Effector memory CD4-positive, alpha-beta T cell (primary cell): ENCODE results near the gene DIS3L2.

Experiments used
- DNase-seq, 3 donors: peaks; one replicate each; pipeline ENCODE4 v3.0.0-alpha.2; 2020
- H3K27ac ChIP-seq: 2 replicates; pipeline ENCODE4 v1.7.0; 2013; ENCODE audit warnings: mild to moderate bottlenecking, low read length, moderate library complexity; ENCODE audit not compliant: insufficient read depth, poor library complexity, severe bottlenecking
- H3K27me3 ChIP-seq: replicated peaks from 2 replicates; pipeline ENCODE4 v1.7.0; 2013; ENCODE audit warnings: mild to moderate bottlenecking, low read length; ENCODE audit not compliant: insufficient read depth, control insufficient read depth, poor library complexity, severe bottlenecking
- H3K36me3 ChIP-seq: 2 replicates; pipeline ENCODE4 v1.7.0; 2013; ENCODE audit warnings: mild to moderate bottlenecking, low read length, moderate library complexity; ENCODE audit not compliant: control insufficient read depth, insufficient read depth
- H3K4me1 ChIP-seq: 2 replicates; pipeline ENCODE4 v1.7.0; 2013; ENCODE audit warnings: low read length, mild to moderate bottlenecking; ENCODE audit not compliant: control insufficient read depth, insufficient read depth, poor library complexity, severe bottlenecking
- H3K4me3 ChIP-seq: 2 replicates; pipeline ENCODE4 v1.7.0; 2013; ENCODE audit warnings: low read length, low read depth, mild to moderate bottlenecking; ENCODE audit not compliant: insufficient read depth, poor library complexity, severe bottlenecking
- H3K9me3 ChIP-seq: 2 replicates; pipeline ENCODE4 v1.7.0; 2013; ENCODE audit warnings: mild to moderate bottlenecking, low read length, moderate library complexity; ENCODE audit not compliant: control insufficient read depth

Gene DIS3L2

GRCh38 chr2:232076272-232076671, 114.8 kb downstream of the DIS3L2 start:
- H3K4me3 ChIP-seq: no peak overlapping the region
- no peak for DNase-seq
- H3K27ac ChIP-seq: no peak overlapping the region
- H3K4me1 ChIP-seq: peaks cover 3% of the 10 kb centered on the region
- H3K9me3 ChIP-seq: no peaks in the 10 kb centered on the region
- no peaks in the 10 kb centered on the region for H3K36me3 ChIP-seq
- H3K27me3 ChIP-seq: no peaks in the 10 kb centered on the region

- no peak for DNase-seq
- no peak overlapping the region for H3K4me3 ChIP-seq
- no peak overlapping the region for H3K27ac ChIP-seq
- no peaks in the 10 kb centered on the region for H3K27me3 ChIP-seq
- H3K4me1 ChIP-seq: peaks cover 1% of the 10 kb centered on the region
- no peaks in the 10 kb centered on the region for H3K36me3 ChIP-seq
- no peaks in the 10 kb centered on the region for H3K9me3 ChIP-seq
Observed at GRCh38 chr2:232076736-232077135, 115.2 kb downstream of the DIS3L2 start.

DNA sequence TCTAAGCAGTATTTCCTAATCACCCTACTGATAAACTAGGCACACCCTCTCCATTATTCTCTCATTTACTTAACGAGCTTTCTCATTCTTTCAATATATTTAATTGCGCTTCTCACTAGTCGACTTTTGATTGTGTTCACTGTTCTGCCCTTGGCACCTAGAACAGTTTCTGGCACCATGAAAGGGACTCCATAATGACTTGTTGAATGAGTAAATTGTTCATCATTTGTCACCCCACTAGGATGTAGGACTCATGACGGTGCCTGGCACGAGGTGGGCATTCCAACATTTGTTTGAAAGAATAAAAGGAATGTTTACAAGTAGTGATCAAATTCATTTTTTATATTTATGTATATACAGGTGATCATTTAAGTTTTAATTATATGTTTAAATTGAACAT, 123.7 kb downstream of the DIS3L2 start:
- no peak overlapping the region for H3K27ac ChIP-seq
- H3K4me3 ChIP-seq: no peak overlapping the region
- no peaks in the 10 kb centered on the region for H3K27me3 ChIP-seq
- H3K4me1 ChIP-seq: no peaks in the 10 kb centered on the region
- DNase-seq: no peak
- H3K36me3 ChIP-seq: peaks cover 10% of the 10 kb centered on the region
- no peaks in the 10 kb centered on the region for H3K9me3 ChIP-seq

- H3K27ac ChIP-seq: no peak overlapping the region
- no peak overlapping the region for H3K4me3 ChIP-seq
- DNase-seq: no peak
- no peaks in the 10 kb centered on the region for H3K9me3 ChIP-seq
- H3K27me3 ChIP-seq: no peaks in the 10 kb centered on the region
- H3K4me1 ChIP-seq: no peaks in the 10 kb centered on the region
- peaks cover 10% of the 10 kb centered on the region for H3K36me3 ChIP-seq
Observed at GRCh38 chr2:232085826-232086425, 124.4 kb downstream of the DIS3L2 start.

DNA sequence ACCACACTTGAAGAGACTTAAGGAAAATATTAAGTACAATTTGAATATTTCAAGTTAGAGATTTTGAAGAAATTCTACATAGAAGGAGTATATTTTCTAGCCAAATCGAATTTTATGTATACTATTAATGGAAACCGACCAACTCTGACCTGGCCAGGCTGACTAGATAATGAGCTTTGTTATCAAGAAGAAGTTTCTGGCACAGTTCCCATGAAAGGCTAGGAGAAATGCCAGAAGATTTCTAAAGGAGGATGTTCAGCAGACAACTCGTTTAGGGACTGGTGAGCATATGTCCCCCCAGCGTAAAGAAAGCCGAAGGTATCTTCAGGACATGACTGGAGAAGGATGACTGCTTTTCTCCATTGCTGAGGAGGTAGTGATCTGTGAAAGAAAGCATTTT, 127.3 kb downstream of the DIS3L2 start:
- DNase-seq: no peak
- H3K4me1 ChIP-seq: no peaks in the 10 kb centered on the region
- no peak overlapping the region for H3K27ac ChIP-seq
- H3K9me3 ChIP-seq: no peaks in the 10 kb centered on the region
- H3K27me3 ChIP-seq: no peaks in the 10 kb centered on the region
- peaks cover 10% of the 10 kb centered on the region for H3K36me3 ChIP-seq
- no peak overlapping the region for H3K4me3 ChIP-seq

DNA sequence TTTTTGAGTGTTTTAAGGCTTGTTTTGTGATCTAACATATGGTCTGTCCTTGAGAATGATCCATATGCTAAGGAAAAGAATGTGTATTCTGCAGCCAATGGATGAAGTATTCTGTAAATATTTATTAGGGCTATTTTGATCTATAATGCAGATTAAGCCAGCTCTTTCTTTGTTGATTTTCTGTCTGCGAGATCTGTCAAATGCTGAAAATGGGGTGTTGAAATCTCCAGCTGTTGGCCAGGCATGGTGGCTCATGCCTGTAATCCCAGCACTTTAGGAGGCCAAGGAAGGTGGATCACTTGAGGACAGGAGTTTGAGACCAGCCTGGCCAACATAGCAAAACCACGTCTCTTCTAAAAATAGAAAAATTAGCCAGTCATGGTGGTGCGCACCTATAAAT, 132.7 kb downstream of the DIS3L2 start:
- Histone ChIP-seq H3K9me3 (no peaks in the 10 kb centered on the region), H3K4me3 (no peak overlapping the region), H3K4me1 (no peaks in the 10 kb centered on the region), H3K27ac (no peak overlapping the region), H3K36me3 (peaks cover 13% of the 10 kb centered on the region), H3K27me3 (no peaks in the 10 kb centered on the region)
- DNase-seq: no peak

DNA sequence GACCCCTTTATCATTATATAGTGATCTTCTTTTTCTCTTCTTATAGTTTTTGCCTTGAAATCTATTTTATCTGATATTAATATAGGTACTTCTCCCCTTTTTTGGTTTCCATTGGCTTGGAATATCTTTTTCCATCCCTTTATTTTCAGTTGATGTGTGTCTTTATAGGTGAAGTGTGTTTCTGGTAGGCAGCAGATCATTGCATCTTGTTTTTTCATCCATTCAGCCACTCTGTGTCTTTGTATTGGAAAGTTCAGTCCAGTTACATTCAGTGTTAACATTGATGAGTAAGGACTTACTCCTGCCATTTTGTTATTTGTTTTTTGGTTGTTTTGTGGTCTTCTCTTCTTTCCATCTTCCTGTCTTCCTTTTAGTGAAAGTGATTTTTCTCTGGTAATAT, 133.4 kb downstream of the DIS3L2 start:
- Histone ChIP-seq H3K9me3 (no peaks in the 10 kb centered on the region), H3K27ac (no peak overlapping the region)
- DNase-seq: no peak

DNA sequence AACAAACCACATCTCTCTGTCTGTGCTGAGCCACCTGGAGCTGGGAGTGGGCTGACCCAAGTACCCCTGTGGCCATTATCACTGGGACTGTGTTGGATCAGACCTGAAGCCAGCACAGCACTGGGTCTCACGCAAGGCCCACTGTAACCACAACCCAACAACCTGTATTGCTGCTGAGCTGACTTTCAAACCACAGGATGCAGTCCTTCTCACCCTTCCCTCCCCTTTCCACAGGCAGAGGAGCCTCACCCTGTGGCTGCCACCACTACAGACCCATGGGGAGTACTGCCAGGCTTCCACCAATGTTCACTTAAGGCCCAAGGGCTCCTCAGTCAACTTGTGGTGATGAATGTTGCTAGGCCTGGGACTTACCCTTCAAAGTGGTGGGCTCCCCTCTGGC, 135.7 kb downstream of the DIS3L2 start:
- no peak for DNase-seq
- Histone ChIP-seq H3K36me3 (peaks cover 9% of the 10 kb centered on the region), H3K4me3 (no peak overlapping the region), H3K27me3 (no peaks in the 10 kb centered on the region), H3K27ac (no peak overlapping the region), H3K4me1 (no peaks in the 10 kb centered on the region), H3K9me3 (no peaks in the 10 kb centered on the region)

More for the DNA sequence above, 133.4 kb downstream of the DIS3L2 start:
- H3K4me1 ChIP-seq: no peaks in the 10 kb centered on the region
- H3K27me3 ChIP-seq: no peaks in the 10 kb centered on the region
- H3K4me3 ChIP-seq: no peak overlapping the region
- peaks cover 9% of the 10 kb centered on the region for H3K36me3 ChIP-seq

- no peak for DNase-seq
Observed at GRCh38 chr2:232097758-232098157, 136.2 kb downstream of the DIS3L2 start.

DNA sequence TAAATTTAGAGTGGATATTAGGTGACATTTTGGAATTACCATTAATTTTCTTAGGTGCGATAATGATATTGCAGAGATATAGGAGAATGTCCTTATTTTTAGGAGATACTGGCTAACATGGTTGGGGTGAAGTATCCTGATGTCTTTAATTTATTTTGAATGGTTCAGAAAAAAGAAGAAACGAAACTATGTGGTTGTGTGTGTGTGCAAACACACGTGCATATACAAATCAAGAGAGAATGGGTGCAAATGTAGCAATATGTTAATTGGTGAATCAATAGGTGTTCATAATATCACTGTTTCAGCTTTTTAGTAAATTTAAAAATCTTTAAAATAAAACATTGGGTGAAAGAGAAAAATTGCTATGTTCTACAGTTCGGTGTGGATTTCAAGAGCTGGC, 140.9 kb downstream of the DIS3L2 start:
- H3K4me3 ChIP-seq: no peak overlapping the region
- no peak for DNase-seq
- peaks cover 2% of the 10 kb centered on the region for H3K36me3 ChIP-seq
- no peaks in the 10 kb centered on the region for H3K4me1 ChIP-seq
- H3K27me3 ChIP-seq: no peaks in the 10 kb centered on the region
- H3K9me3 ChIP-seq: no peaks in the 10 kb centered on the region
- H3K27ac ChIP-seq: no peak overlapping the region

More at GRCh38 chr2:232097758-232098157, 136.2 kb downstream of the DIS3L2 start:
- no peak overlapping the region for H3K27ac ChIP-seq
- no peaks in the 10 kb centered on the region for H3K4me1 ChIP-seq
- peaks cover 9% of the 10 kb centered on the region for H3K36me3 ChIP-seq
- no peak overlapping the region for H3K4me3 ChIP-seq
- no peaks in the 10 kb centered on the region for H3K9me3 ChIP-seq
- H3K27me3 ChIP-seq: no peaks in the 10 kb centered on the region
